Measurements from ENCODE around the gene CCSER2.

DNA sequence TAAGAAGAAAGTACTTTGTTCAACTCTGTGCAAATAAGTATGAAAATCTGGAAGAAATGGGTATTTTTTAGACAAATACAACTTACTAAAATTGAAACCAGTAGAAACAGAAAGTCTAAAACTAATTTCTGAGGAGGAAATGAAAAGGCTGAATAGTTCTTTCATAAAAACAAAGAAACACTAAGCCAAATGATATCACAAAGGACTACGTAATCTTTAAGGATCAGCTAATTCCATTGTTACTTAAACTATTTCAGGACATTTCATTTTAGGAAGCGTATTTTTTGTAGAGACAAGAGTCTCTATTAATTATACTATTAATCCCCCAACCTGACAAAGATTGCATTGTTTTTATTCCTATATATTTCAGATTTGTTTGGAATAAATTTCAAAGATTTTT lies 11.2 kb upstream of the CCSER2 start:
- TF ChIP-seq, protein P1, sequence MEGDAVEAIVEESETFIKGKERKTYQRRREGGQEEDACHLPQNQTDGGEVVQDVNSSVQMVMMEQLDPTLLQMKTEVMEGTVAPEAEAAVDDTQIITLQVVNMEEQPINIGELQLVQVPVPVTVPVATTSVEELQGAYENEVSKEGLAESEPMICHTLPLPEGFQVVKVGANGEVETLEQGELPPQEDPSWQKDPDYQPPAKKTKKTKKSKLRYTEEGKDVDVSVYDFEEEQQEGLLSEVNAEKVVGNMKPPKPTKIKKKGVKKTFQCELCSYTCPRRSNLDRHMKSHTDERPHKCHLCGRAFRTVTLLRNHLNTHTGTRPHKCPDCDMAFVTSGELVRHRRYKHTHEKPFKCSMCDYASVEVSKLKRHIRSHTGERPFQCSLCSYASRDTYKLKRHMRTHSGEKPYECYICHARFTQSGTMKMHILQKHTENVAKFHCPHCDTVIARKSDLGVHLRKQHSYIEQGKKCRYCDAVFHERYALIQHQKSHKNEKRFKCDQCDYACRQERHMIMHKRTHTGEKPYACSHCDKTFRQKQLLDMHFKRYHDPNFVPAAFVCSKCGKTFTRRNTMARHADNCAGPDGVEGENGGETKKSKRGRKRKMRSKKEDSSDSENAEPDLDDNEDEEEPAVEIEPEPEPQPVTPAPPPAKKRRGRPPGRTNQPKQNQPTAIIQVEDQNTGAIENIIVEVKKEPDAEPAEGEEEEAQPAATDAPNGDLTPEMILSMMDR (IDR thresholded peaks at IDR 0.05), result no peak
- no peak for TF ChIP-seq POLR2A (IDR thresholded peaks at IDR 0.05)

Data from breast epithelium (tissue), 3 donors.